Activated CD4-positive, alpha-beta T cell treated with anti-CD3 and anti-CD28 coated beads, Interleukin-2, amount 50 U/mL, for 1 hour (primary cell): Measurements from ENCODE around the gene WHAMM.

Experiments used
- DNase-seq: peaks from one replicate; pipeline ENCODE4 v3.0.0-alpha.2; 2020

WHAMM gene

DNA sequence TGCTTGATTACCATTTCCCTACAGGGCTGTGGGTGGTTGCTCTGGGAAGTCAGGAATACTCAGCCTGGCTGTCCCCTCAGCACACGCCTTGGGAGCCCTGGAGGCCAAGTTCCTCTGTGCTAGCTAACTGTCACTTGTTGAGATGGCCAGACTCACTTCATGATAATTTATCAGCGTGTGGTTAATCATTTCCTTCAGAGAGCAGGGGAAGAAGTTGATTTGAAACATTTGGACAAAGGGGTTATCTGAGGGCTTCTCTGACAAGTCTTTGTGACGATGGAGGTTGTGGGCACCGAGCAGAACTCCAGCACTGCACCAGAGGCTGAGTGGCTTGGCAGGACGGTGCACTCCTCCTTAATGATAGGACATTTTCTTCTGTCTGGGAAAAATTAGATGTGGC is 61.9 kb downstream of the WHAMM start:
- no peak for DNase-seq

DNA sequence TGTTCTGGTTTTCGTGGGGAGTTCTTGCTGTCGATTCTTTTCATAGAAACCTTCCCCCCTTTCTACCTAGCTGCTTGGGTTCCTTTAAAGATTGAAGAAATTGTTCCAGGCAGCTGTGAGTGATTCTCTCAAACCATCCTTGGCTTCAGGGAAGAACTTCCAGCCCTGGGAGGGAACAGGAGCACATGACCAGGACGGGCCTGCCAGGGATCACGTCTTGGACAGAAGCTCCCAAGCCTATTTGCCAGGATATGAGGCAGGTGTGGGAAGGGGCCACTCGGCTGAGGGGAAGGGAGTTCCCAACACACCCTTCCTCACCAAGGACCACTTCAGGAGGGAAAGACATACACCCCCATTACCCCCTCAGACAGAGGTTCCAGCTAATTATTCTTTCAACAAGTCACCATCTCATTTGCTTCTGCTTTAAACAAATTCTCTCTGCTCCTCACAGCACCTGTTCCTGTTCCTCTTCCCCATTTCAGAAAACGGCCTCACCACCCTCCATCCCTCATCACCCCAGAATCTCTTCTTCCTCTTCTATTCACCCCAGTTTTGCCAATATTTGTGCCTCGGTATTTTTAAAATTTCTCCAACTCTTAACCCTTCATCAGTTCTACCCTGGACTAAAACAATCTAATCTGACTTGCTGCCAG is 62.5 kb downstream of the WHAMM start:
- no peak for DNase-seq

GRCh38 chr15:82873000-82873680 is 63.7 kb downstream of the WHAMM start:
- no peak for DNase-seq

DNA sequence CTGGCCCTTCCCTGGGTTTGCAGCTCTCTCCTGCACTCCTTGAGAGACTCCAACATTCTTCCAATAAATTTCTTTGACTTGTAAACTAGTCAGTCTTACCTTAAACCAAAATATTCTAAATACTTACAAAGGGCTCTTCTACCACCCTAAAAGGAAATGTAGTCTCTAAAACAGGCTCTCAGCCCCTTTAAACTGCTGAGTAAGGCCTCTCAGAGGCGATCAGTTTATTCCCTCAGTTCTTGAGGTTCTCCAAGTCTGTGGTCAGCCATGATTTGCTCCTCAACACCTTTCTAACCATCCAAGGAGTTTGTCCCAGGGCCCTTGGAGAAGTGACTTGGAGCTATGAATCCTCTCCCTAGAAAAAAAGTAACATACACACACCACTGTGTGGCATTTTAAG is 64.8 kb downstream of the WHAMM start:
- DNase-seq = no peak

DNA sequence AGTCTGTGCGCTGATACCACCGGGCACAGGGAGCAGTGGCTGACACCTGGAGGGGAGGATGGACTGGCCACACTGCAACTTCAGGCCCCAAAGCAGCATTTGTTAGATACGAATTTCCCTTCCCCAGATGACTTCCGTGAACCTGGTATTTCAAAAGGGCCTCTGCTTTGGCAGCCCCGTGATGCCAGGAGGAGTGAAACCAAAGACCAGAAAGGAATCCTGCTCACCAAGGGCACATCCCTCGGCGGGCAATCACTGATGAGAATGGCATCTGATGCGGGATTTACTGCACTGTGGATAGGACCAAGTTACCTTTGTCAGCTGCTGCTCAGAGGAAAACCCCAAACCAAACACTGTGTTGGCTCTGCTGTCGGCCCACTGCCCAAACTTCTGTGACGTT is 65.5 kb downstream of the WHAMM start:
- DNase-seq = no peak

GRCh38 chr15:82875411-82876003 is 66.1 kb downstream of the WHAMM start:
- no peak for DNase-seq

DNA sequence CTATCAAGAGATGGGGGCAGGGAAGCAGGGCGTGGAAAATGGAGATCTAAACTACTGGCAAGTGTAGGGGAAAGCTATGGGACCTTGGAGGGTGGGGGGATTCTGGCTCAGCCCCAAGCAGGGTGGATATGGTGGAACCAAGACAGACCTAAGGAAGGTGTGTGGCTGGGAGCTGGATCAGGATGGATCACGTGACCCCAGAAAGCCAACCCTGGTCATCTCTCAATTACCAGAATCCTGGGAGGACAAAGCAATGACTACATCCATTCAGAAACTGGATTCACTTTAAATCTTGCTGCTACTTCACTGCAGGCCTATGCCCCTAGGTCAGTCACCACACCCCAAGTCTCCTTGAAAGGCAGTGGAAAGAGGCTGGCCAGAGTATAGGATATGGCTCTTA is 68.4 kb downstream of the WHAMM start:
- DNase-seq = no peak

- no peak for DNase-seq
Measured at GRCh38 chr15:82878325-82878724, 68.9 kb downstream of the WHAMM start.

- DNase-seq = no peak
Measured at GRCh38 chr15:82880704-82881103, 71.3 kb downstream of the WHAMM start.

- DNase-seq = no peak
Measured at GRCh38 chr15:82881747-82882146, 72.3 kb downstream of the WHAMM start.

DNA sequence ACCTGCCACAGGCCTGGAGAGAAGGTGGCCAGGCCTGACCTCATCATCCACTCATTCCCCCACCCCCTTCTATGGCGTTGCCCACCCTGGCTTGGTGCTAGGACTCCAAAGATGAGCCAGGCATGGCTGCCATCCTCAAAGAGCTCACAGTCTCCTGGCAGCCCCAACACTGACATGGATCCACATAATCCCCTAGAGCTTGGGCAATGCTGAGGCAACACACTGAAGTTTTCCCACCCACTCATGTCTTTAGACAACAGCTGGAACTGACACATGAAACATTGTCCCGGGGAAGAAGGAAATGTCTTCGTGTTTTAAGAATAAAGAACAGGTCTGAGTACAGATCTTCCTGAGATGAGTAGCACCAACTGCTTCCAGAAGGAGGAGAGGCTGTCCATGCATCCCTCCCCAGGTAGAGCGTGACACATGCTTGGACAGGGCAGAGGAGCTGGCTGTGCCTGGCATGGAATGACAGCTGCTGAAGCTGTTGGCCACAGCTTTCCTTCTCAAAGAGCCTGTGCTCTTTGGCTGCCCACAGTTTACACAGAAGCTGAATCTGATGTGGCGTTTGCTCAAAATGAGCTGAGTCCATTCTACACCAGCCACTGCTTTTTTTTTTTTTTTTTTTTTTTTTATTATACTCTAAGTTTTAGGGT is 73.0 kb downstream of the WHAMM start:
- no peak for DNase-seq
